ENCODE measurements around the gene PLIN4. TPM values are rescaled to one million over a fixed set of nuclear protein-coding genes. Genes with fewer than 3 reads are reported as not detected.
A peak's percentile ranks its signal among the peaks of the same experiment; 100 is the strongest.

The PLIN4 gene
- total RNA-seq, 1 donor from 2014 or later, result not detected

DNA sequence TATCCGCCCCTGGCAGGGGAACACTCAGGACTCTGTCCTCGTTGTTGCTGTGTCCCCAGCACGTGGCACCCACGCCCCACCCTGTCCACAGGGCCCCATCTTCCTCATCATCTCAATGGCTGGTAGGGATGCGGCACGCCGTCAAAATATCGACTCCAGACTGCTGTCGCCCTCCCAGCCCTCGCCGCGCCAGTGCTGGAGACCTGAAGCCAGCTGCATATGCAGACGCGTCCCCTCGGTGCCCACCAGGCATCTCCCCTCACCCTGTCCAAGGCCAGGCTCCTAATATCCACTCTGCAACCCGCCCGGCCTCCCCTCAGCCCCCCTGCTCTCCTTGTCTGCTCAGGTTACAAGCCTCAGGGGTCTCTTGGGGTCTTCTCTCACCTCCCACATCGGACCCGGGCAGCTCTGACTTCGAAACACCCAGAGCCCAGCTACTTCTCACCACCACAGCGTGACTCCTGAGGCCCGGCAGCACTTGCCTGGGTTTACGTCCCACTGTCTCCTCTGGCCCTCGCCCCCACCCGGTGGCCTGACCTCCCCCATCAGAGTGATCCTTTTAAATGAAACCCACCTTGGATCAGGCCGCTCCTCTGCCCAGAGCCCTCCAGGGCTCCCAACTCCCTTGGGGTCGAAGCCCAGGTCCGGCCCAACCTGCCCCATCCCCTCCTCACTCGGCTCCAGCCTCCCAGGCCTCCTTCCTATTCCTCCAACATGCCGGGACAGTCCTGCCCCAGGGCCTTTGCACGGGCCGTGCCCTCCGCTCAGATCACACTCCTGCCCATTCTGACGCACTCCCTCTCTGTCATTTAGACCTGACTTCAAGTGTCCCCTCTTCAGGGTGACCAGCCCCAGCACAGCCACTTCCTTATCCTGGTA is 12.5 kb downstream of the PLIN4 start:
- H3K4me3 Mint-ChIP-seq, result no peak overlapping the region
- intact Hi-C loops (cut with micrococcal nuclease), result no loop called here
- peak overlapping the region; percentile 59 for H3K27ac Mint-ChIP-seq
- H3K4me1 Mint-ChIP-seq (ENCODE audit: low read depth), result peaks cover 9% of the 10 kb centered on the region
- peaks cover 3% of the 10 kb centered on the region for H3K36me3 Mint-ChIP-seq (ENCODE audit: low read depth)
- no peaks in the 10 kb centered on the region for H3K27me3 Mint-ChIP-seq (ENCODE audit: insufficient read depth)
- H3K9me3 Mint-ChIP-seq, result no peaks in the 10 kb centered on the region
- DNase-seq (ENCODE audit: low spot score), result no peak

GRCh38 chr19:4504891-4505569 is 13.3 kb downstream of the PLIN4 start:
- H3K36me3 Mint-ChIP-seq (ENCODE audit: low read depth), result peaks cover 3% of the 10 kb centered on the region
- H3K4me1 Mint-ChIP-seq (ENCODE audit: low read depth), result peaks cover 9% of the 10 kb centered on the region
- H3K4me3 Mint-ChIP-seq, result no peak overlapping the region
- no peaks in the 10 kb centered on the region for H3K27me3 Mint-ChIP-seq (ENCODE audit: insufficient read depth)
- H3K9me3 Mint-ChIP-seq, result no peaks in the 10 kb centered on the region
- DNase-seq (ENCODE audit: low spot score), result no peak
- no peak overlapping the region for H3K27ac Mint-ChIP-seq
- intact Hi-C loops (cut with micrococcal nuclease), result no loop called here

- DNase-seq (ENCODE audit: low spot score), result no peak
- Mint-ChIP-seq H3K4me1 (ENCODE audit: low read depth) (peaks cover 9% of the 10 kb centered on the region), H3K9me3 (no peaks in the 10 kb centered on the region), H3K4me3 (no peak overlapping the region), H3K36me3 (ENCODE audit: low read depth) (peaks cover 3% of the 10 kb centered on the region), H3K27me3 (ENCODE audit: insufficient read depth) (no peaks in the 10 kb centered on the region), H3K27ac (no peak overlapping the region)
- intact Hi-C loops (cut with micrococcal nuclease), result no loop called here
Measured at GRCh38 chr19:4504297-4504701, 14.0 kb downstream of the PLIN4 start.

GRCh38 chr19:4503825-4504170 is 14.5 kb downstream of the PLIN4 start:
- DNase-seq (ENCODE audit: low spot score), result no peak
- Mint-ChIP-seq H3K4me1 (ENCODE audit: low read depth) (peaks cover 9% of the 10 kb centered on the region), H3K27me3 (ENCODE audit: insufficient read depth) (no peaks in the 10 kb centered on the region), H3K27ac (no peak overlapping the region), H3K9me3 (no peaks in the 10 kb centered on the region), H3K4me3 (no peak overlapping the region), H3K36me3 (ENCODE audit: low read depth) (peaks cover 3% of the 10 kb centered on the region)
- intact Hi-C loops (cut with micrococcal nuclease), result no loop called here

GRCh38 chr19:4503132-4503824 is 15.0 kb downstream of the PLIN4 start:
- Mint-ChIP-seq H3K27me3 (ENCODE audit: insufficient read depth) (no peaks in the 10 kb centered on the region), H3K4me3 (no peak overlapping the region)
- intact Hi-C loops (cut with micrococcal nuclease), result no loop called here

GRCh38 chr19:4502282-4503131 is 15.8 kb downstream of the PLIN4 start:
- intact Hi-C loops (cut with micrococcal nuclease), result no loop called here
- Mint-ChIP-seq H3K27me3 (ENCODE audit: insufficient read depth) (no peaks in the 10 kb centered on the region), H3K9me3 (no peaks in the 10 kb centered on the region), H3K27ac (no peak overlapping the region), H3K4me3 (no peak overlapping the region), H3K4me1 (ENCODE audit: low read depth) (peaks cover 9% of the 10 kb centered on the region), H3K36me3 (ENCODE audit: low read depth) (peaks cover 3% of the 10 kb centered on the region)
- no peak for DNase-seq (ENCODE audit: low spot score)

More at GRCh38 chr19:4503132-4503824, 15.0 kb downstream of the PLIN4 start:
- no peaks in the 10 kb centered on the region for H3K9me3 Mint-ChIP-seq
- H3K4me1 Mint-ChIP-seq (ENCODE audit: low read depth), result peaks cover 9% of the 10 kb centered on the region
- no peak for DNase-seq (ENCODE audit: low spot score)
- no peak overlapping the region for H3K27ac Mint-ChIP-seq
- H3K36me3 Mint-ChIP-seq (ENCODE audit: low read depth), result peaks cover 3% of the 10 kb centered on the region

DNA sequence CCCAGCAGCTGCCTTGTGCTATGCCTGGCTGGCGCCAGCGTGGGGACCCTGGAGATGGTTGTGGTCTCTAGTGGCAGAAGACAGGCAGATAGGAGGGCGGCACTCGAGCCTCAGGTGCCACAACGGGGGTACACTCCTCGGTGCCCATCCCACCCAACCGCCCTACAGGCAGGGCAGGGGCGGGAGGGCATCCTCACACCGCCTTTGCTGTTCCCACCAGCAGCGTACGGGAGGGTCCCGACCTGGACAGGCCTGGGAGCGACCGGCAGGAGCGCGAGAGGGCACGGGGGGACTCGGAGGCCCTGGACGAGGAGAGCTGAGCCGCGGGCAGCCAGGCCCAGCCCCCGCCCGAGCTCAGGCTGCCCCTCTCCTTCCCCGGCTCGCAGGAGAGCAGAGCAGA is 16.6 kb downstream of the PLIN4 start:
- no peak for DNase-seq (ENCODE audit: low spot score)
- intact Hi-C loops (cut with micrococcal nuclease), result no loop called here
- H3K9me3 Mint-ChIP-seq, result no peaks in the 10 kb centered on the region

GRCh38 chr19:4500841-4501591 is 17.3 kb downstream of the PLIN4 start:
- Mint-ChIP-seq H3K4me3 (no peak overlapping the region), H3K4me1 (ENCODE audit: low read depth) (peaks cover under 1% of the 10 kb centered on the region), H3K27me3 (ENCODE audit: insufficient read depth) (no peaks in the 10 kb centered on the region), H3K9me3 (no peaks in the 10 kb centered on the region), H3K36me3 (ENCODE audit: low read depth) (no peaks in the 10 kb centered on the region), H3K27ac (no peak overlapping the region)
- DNase-seq (ENCODE audit: low spot score), result no peak
- intact Hi-C loops (cut with micrococcal nuclease), result no loop called here

More for the DNA sequence above, 16.6 kb downstream of the PLIN4 start:
- Mint-ChIP-seq H3K4me1 (ENCODE audit: low read depth) (peaks cover 7% of the 10 kb centered on the region), H3K27ac (no peak overlapping the region), H3K4me3 (no peak overlapping the region), H3K36me3 (ENCODE audit: low read depth) (peaks cover 3% of the 10 kb centered on the region), H3K27me3 (ENCODE audit: insufficient read depth) (no peaks in the 10 kb centered on the region)

DNA sequence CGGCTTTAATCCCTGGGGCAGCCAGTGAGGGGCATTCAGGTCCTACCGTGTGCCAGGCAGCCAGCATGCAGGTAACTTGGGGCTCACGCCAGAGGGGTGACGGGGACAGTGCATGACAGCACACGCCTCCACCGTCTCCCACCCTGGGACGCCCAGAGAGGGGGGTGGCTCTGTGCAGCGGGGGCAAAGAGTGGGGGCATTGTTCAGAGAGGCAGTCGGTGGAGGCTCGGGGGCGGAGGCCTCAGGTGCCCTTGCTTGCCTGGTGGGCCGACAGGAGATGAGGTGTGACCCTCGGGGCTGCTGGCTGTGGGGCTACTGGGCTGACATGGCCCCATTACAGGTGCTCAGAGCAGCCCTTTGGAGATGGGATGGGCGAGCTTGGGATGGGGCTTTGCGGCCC is 18.4 kb downstream of the PLIN4 start:
- Mint-ChIP-seq H3K4me3 (no peak overlapping the region), H3K9me3 (no peaks in the 10 kb centered on the region), H3K36me3 (ENCODE audit: low read depth) (no peaks in the 10 kb centered on the region), H3K4me1 (ENCODE audit: low read depth) (no peaks in the 10 kb centered on the region), H3K27me3 (ENCODE audit: insufficient read depth) (no peaks in the 10 kb centered on the region), H3K27ac (no peak overlapping the region)
- intact Hi-C loops (cut with micrococcal nuclease), result no loop called here
- DNase-seq (ENCODE audit: low spot score), result no peak

DNA sequence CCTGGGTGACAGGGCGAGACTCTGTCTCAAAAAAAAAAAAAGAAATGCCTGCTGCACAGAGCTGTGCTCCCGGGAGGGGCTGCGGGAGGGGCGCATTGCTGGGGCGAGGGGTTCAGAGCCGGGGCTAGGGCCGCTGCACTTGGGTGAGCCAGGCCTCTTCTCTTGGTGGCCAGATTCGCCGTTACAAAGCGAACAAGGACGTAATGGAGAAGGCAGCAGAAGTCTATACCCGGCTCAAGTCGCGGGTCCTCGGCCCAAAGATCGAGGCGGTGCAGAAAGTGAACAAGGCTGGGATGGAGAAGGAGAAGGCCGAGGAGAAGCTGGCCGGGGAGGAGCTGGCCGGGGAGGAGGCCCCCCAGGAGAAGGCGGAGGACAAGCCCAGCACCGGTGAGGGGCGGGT is 19.0 kb downstream of the PLIN4 start:
- no peak for DNase-seq (ENCODE audit: low spot score)
- no peaks in the 10 kb centered on the region for H3K27me3 Mint-ChIP-seq (ENCODE audit: insufficient read depth)
- H3K9me3 Mint-ChIP-seq, result no peaks in the 10 kb centered on the region
- no peaks in the 10 kb centered on the region for H3K4me1 Mint-ChIP-seq (ENCODE audit: low read depth)
- peaks cover 2% of the 10 kb centered on the region for H3K36me3 Mint-ChIP-seq (ENCODE audit: low read depth)
- H3K4me3 Mint-ChIP-seq, result no peak overlapping the region
- intact Hi-C loops (cut with micrococcal nuclease), result no loop called here
- no peak overlapping the region for H3K27ac Mint-ChIP-seq

- no peak overlapping the region for H3K4me3 Mint-ChIP-seq
- H3K36me3 Mint-ChIP-seq (ENCODE audit: low read depth), result peaks cover 2% of the 10 kb centered on the region
- H3K4me1 Mint-ChIP-seq (ENCODE audit: low read depth), result no peaks in the 10 kb centered on the region
- no peak overlapping the region for H3K27ac Mint-ChIP-seq
- H3K9me3 Mint-ChIP-seq, result no peaks in the 10 kb centered on the region
- intact Hi-C loops (cut with micrococcal nuclease), result no loop called here
- DNase-seq (ENCODE audit: low spot score), result no peak
- no peaks in the 10 kb centered on the region for H3K27me3 Mint-ChIP-seq (ENCODE audit: insufficient read depth)
Measured at GRCh38 chr19:4498694-4499093, 19.6 kb downstream of the PLIN4 start.

Measured in activated T-helper 1 cell treated with anti-CD3 and anti-CD28 coated beads, Interleukin-12 subunit alpha, Interleukin-12 subunit beta, Interleukin-2, Interleukin-4 antibody, amounts not matched to agents 30 ng/mL and 10 ng/mL and 1 ng/mL, durations not matched to agents 14 hours and 24 hours and 36 hours (primary cell).